GM23248 (cell line): ENCODE results near the gene PDE1A.

Experiments used
- EZH2 ChIP-seq: fragments of 200-600 bp; sonication (generic); IDR thresholded peaks from 2 replicates; pipeline ENCODE4 v1.6.1; 2018; ENCODE audit warnings: antibody characterized with exemption, mild to moderate bottlenecking; ENCODE audit not compliant: insufficient read depth, poor library complexity, severe bottlenecking
- EZH2phosphoT487 ChIP-seq: fragments of 200-600 bp; sonication (generic); IDR thresholded peaks from 2 replicates; pipeline ENCODE4 v1.6.1; 2018; ENCODE audit warnings: antibody characterized with exemption, moderate library complexity, mild to moderate bottlenecking, low read depth; ENCODE audit not compliant: insufficient read depth

- TF ChIP-seq EZH2phosphoT487, result no peak
- TF ChIP-seq EZH2, result no peak
Observed at GRCh38 chr2:182179176-182179575, 247.7 kb downstream of the PDE1A start.
